HepG2 (cell line): ENCODE measurements around the gene BCL7A. TPM values are rescaled to one million over a fixed set of nuclear protein-coding genes. Genes with fewer than 3 reads are reported as not detected.

Source experiments
- BCL6 ChIP-seq: IDR thresholded peaks from 2 replicates; pipeline ENCODE4 v1.6.1; 2016; ENCODE audit warnings: missing genetic modification reagents, missing compliant biosample characterization
- FOSL2 ChIP-seq: sonication (generic); formaldehyde crosslinking; IDR thresholded peaks from 2 replicates; pipeline ENCODE4 v1.4.0; 2020; ENCODE audit warnings: missing genetic modification reagents
- FOXA1 ChIP-seq, 2 experiments: fragments of 450-650 bp in 1 of 2; sonication (generic) in 1 of 2; formaldehyde crosslinking in 1 of 2; IDR thresholded peaks; 2 replicates each; pipeline versions ENCODE4 v1.4.0 to v1.6.1; 2016 to 2020; ENCODE audit warnings: missing genetic modification reagents in 1 of 2
- FOXA3 ChIP-seq: IDR thresholded peaks from 2 replicates; pipeline ENCODE4 v1.6.1; 2016; ENCODE audit warnings: missing genetic modification reagents, missing compliant biosample characterization
- FOXP1 ChIP-seq, 2 experiments: fragments of 450-650 bp in 1 of 2; IDR thresholded peaks; 2 replicates each; pipeline ENCODE4 v1.6.1; 2017 to 2018; ENCODE audit warnings: antibody characterized with exemption in 1 of 2
- HNF4A ChIP-seq: sonication (generic); formaldehyde crosslinking; IDR thresholded peaks from 2 replicates; pipeline ENCODE4 v1.4.0; 2020; ENCODE audit warnings: missing genetic modification reagents
- NR2F2 ChIP-seq: IDR thresholded peaks from 2 replicates; pipeline ENCODE4 v1.6.1; 2012; ENCODE audit warnings: low read depth, inconsistent platforms, borderline replicate concordance
- SAP130 ChIP-seq: IDR thresholded peaks from 2 replicates; pipeline ENCODE4 v1.6.1; 2016; ENCODE audit warnings: low read depth
- XRCC5 ChIP-seq: fragments of 200-400 bp; formaldehyde crosslinking; optimal IDR thresholded peaks from 2 replicates; pipeline ENCODE3; 2017; ENCODE audit warnings: mild to moderate bottlenecking, low read length
- ZFP36L1 ChIP-seq: sonication (generic); formaldehyde crosslinking; IDR thresholded peaks from 2 replicates; pipeline ENCODE4 v1.8.0; 2022; ENCODE audit warnings: mild to moderate bottlenecking, missing genetic modification reagents, moderate library complexity
- ZNF3 ChIP-seq: IDR thresholded peaks from 2 replicates; pipeline ENCODE4 v1.7.0; 2017; ENCODE audit warnings: inconsistent platforms
- ZNF468 ChIP-seq: sonication (generic); formaldehyde crosslinking; IDR thresholded peaks from 2 replicates; pipeline ENCODE4 v1.8.0; 2022; ENCODE audit warnings: mild to moderate bottlenecking, moderate library complexity, missing genetic modification reagents
- ZNF549 ChIP-seq: sonication (generic); formaldehyde crosslinking; IDR thresholded peaks from 2 replicates; pipeline ENCODE4 v1.5.0; 2020; ENCODE audit warnings: missing genetic modification reagents
- ZNF605 ChIP-seq: sonication (generic); formaldehyde crosslinking; IDR thresholded peaks from 2 replicates; pipeline ENCODE4 v1.8.0; 2022; ENCODE audit warnings: mild to moderate bottlenecking, missing genetic modification reagents
- ZNF83 ChIP-seq: sonication (generic); formaldehyde crosslinking; IDR thresholded peaks from 2 replicates; pipeline ENCODE4 v1.4.0; 2020; ENCODE audit warnings: missing genetic modification reagents, mild to moderate bottlenecking, borderline replicate concordance
- polyA plus RNA-seq, 8 experiments: library from polyadenylated mRNA; depleted of rRNA in 3 of 8; stranded (reverse) in 7 of 8; unstranded in 1 of 8; fragments of >200 nt; fragmentation: Illumina TruSeq in 4 of 8; extraction: Trizol in 4 of 8; gene quantifications; 2 replicates each; pipeline versions ENCODE4 v1.2.1 to v1.2.3, GENCODE V29; 2011 to 2016; ENCODE audit warnings: low read depth in 4 of 8, missing spikeins in 1 of 8, mixed read lengths in 1 of 8; ENCODE audit not compliant: insufficient read depth in 1 of 8
- total RNA-seq, 5 experiments: library from RNA; depleted of rRNA; stranded (reverse); fragments of >200 nt; fragmentation: Illumina TruSeq; extraction: Trizol; gene quantifications; 2 replicates each; pipeline ENCODE4 v1.2.3, GENCODE V29; 2016; ENCODE audit warnings: low read depth in 1 of 5
- TF ChIP-seq, protein P1 (sequence below): sonication (generic); formaldehyde crosslinking; IDR thresholded peaks from 2 replicates; pipeline ENCODE4 v1.9.0; 2022; ENCODE audit warnings: low read depth, missing genetic modification reagents
- TF ChIP-seq, protein P2 (sequence below): sonication (generic); formaldehyde crosslinking; conservative IDR thresholded peaks from 2 replicates; pipeline ENCODE4 v1.4.0; 2020; ENCODE audit warnings: mild to moderate bottlenecking, missing genetic modification reagents, moderate library complexity
- TF ChIP-seq, protein P3 (sequence below): sonication (generic); formaldehyde crosslinking; IDR thresholded peaks from 2 replicates; pipeline ENCODE4 v1.9.0; 2021; ENCODE audit warnings: missing genetic modification reagents, borderline replicate concordance
- TF ChIP-seq, protein P4 (sequence below): sonication (generic); formaldehyde crosslinking; IDR thresholded peaks from 2 replicates; pipeline ENCODE4 v1.4.0; 2020; ENCODE audit warnings: missing genetic modification reagents

The BCL7A gene
- total and polyA plus RNA-seq, 2 of the 13 experiments (the other 11 are each of a cell fraction or from before 2014, with no cell fraction given) = 4.1 to 6.2 TPM

DNA sequence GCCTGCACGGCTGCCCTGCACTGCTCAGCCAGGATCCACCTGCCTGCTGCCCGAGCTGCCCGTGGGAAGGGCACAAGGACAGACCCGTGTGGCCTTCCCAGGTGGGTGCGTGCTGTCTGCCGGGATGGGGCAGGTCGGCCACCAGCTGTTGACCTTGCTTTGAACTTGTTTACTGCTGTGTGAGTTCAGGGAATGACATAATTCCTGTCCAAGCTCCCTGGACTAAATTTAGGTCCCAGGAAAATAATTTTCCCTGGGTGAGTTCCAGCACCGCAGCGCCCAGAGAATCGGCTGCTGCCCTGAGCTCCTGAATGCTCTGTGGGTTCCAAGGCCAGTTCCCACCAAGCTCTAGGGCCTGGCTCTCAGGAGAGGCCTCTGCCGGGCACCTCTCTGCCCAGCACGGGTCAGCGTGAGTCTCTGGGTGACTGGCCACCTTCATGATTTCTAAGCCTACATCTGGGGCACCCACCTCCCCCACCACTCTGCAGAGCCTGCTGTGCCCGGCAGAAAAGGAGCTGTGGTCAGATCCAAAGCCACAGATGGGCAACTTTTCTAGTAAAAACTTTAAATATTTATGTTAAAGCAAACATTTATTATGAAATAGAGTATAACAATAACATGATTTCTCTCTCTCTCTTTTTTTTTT, 29.7 kb downstream of the BCL7A start (continued):
- TF ChIP-seq, protein P1, sequence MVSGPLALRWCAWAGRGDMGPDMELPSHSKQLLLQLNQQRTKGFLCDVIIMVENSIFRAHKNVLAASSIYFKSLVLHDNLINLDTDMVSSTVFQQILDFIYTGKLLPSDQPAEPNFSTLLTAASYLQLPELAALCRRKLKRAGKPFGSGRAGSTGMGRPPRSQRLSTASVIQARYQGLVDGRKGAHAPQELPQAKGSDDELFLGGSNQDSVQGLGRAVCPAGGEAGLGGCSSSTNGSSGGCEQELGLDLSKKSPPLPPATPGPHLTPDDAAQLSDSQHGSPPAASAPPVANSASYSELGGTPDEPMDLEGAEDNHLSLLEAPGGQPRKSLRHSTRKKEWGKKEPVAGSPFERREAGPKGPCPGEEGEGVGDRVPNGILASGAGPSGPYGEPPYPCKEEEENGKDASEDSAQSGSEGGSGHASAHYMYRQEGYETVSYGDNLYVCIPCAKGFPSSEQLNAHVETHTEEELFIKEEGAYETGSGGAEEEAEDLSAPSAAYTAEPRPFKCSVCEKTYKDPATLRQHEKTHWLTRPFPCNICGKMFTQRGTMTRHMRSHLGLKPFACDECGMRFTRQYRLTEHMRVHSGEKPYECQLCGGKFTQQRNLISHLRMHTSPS (CRISPR knock-in tag) = peak; percentile 71
- TF ChIP-seq, protein P2, sequence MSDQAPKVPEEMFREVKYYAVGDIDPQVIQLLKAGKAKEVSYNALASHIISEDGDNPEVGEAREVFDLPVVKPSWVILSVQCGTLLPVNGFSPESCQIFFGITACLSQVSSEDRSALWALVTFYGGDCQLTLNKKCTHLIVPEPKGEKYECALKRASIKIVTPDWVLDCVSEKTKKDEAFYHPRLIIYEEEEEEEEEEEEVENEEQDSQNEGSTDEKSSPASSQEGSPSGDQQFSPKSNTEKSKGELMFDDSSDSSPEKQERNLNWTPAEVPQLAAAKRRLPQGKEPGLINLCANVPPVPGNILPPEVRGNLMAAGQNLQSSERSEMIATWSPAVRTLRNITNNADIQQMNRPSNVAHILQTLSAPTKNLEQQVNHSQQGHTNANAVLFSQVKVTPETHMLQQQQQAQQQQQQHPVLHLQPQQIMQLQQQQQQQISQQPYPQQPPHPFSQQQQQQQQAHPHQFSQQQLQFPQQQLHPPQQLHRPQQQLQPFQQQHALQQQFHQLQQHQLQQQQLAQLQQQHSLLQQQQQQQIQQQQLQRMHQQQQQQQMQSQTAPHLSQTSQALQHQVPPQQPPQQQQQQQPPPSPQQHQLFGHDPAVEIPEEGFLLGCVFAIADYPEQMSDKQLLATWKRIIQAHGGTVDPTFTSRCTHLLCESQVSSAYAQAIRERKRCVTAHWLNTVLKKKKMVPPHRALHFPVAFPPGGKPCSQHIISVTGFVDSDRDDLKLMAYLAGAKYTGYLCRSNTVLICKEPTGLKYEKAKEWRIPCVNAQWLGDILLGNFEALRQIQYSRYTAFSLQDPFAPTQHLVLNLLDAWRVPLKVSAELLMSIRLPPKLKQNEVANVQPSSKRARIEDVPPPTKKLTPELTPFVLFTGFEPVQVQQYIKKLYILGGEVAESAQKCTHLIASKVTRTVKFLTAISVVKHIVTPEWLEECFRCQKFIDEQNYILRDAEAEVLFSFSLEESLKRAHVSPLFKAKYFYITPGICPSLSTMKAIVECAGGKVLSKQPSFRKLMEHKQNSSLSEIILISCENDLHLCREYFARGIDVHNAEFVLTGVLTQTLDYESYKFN (CRISPR knock-in tag) = 0 out of 2 replicates have a peak, but pooled peaks have one; percentile 19
- TF ChIP-seq, protein P3, sequence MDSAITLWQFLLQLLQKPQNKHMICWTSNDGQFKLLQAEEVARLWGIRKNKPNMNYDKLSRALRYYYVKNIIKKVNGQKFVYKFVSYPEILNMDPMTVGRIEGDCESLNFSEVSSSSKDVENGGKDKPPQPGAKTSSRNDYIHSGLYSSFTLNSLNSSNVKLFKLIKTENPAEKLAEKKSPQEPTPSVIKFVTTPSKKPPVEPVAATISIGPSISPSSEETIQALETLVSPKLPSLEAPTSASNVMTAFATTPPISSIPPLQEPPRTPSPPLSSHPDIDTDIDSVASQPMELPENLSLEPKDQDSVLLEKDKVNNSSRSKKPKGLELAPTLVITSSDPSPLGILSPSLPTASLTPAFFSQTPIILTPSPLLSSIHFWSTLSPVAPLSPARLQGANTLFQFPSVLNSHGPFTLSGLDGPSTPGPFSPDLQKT = no peak
- TF ChIP-seq ZNF549 (CRISPR knock-in tag) (no peak), HNF4A (peak; percentile 12; the same call in 1 of the 2 replicates), ZFP36L1 (no peak), ZNF83 (no peak), BCL6 (CRISPR knock-in tag) (peak; percentile 68), ZNF3 (no peak), FOXA3 (CRISPR knock-in tag) (peak; percentile 64), ZNF605 (CRISPR knock-in tag) (no peak), FOSL2 (CRISPR knock-in tag) (0 out of 2 replicates have a peak, but pooled peaks have one; percentile 10), NR2F2 (0 out of 2 replicates have a peak, but pooled peaks have one; percentile 36), XRCC5 (no peak), SAP130 (CRISPR knock-in tag) (peak; percentile 48; the same call in 1 of the 2 replicates), ZNF468 (CRISPR knock-in tag) (no peak), FOXA1 (IDR thresholded peaks at IDR 0.05) (no peak), FOXA1 (CRISPR knock-in tag; IDR thresholded peaks at IDR 0.05) (peak; percentile 35; the same call in 1 of the 2 replicates), FOXP1 (IDR thresholded peaks at IDR 0.05) (no peak), FOXP1 (CRISPR knock-in tag; IDR thresholded peaks at IDR 0.05) (peak; percentile 62)
- TF ChIP-seq, protein P4, sequence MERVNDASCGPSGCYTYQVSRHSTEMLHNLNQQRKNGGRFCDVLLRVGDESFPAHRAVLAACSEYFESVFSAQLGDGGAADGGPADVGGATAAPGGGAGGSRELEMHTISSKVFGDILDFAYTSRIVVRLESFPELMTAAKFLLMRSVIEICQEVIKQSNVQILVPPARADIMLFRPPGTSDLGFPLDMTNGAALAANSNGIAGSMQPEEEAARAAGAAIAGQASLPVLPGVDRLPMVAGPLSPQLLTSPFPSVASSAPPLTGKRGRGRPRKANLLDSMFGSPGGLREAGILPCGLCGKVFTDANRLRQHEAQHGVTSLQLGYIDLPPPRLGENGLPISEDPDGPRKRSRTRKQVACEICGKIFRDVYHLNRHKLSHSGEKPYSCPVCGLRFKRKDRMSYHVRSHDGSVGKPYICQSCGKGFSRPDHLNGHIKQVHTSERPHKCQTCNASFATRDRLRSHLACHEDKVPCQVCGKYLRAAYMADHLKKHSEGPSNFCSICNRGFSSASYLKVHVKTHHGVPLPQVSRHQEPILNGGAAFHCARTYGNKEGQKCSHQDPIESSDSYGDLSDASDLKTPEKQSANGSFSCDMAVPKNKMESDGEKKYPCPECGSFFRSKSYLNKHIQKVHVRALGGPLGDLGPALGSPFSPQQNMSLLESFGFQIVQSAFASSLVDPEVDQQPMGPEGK (CRISPR knock-in tag) = 0 out of 2 replicates have a peak, but pooled peaks have one; percentile 19
